Fibroblast of skin of left quadriceps (primary cell): ENCODE measurements around the gene CFL1.
A peak's percentile ranks its signal among the peaks of the same experiment; 100 is the strongest.
"Not testable (repeated sequence)": the region's sequence is repeated elsewhere in the genome, so short reads cannot be mapped to it uniquely, and the experiment has no call there.

Source experiments
- DNase-seq, 2 experiments: peaks; one replicate each; pipeline ENCODE4 v3.0.0-alpha.2; 2013; ENCODE audit warnings: low read depth in 2 of 2

The CFL1 gene

DNA sequence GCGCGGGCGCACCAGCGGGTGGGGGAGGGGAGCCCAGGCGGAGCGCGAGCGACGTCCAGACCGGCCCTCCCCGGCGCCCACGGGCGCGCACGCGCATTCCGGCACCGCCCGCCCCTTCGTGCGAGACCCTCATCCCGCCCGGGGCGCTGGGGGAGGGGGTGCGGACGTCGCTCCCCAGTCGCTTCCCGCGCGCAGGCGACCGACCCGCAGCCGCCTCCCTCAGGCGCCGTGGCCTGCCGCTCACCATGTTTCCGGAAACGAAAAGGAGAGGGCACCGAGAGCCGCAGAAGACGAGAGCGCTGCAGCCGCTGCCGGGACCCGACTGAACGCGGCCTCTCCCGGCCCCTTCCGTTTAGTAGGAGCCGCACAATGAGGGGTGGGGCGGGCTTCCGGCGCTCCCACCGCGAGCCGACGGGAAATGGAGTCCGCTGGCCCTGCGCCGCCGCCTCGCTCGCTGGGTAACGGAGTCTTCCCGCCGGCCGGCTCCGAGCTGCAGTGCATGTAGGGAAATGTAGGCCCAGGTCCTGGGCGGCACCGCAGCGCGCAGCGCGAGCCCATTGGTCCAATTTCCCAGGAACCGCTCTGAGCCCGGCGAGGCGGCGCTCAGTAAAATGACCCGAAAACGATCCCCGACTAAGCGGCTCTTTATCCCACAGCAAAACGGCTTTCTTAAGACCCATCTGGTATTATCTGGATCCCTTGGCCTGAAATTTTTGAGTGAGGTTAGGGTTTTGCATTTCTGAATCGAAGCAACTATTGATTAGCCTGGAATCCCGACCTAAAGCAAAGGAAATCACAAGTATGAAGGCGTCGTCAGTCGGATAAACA, at the start of gene CFL1:
Gene CFL1, minus strand, starts transcription at position 328 of the 828 bp plus-strand sequence. Its CDS starts 81 bp downstream, at position 247.
- DNase-seq, result peak; percentile 96

DNA sequence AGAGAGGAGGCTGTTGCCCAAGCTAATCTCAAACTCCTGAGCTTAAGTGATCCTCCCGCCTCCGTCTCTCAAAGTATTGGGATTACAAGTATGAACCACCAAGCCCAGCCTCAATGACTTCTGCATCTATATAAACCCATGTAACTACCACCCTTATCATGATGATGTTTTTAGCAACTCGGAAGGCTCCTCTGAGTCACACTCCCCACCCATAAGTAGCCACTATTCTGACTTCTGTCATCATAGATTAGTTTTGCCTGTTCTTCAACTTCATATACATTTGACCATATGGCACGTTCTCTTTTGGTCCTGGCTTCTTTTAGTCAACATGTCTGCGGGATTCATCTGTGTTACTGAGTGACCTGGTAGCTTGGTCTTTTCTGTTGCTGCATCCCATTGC, 48.6 kb upstream of the CFL1 start:
- no peak for DNase-seq

DNA sequence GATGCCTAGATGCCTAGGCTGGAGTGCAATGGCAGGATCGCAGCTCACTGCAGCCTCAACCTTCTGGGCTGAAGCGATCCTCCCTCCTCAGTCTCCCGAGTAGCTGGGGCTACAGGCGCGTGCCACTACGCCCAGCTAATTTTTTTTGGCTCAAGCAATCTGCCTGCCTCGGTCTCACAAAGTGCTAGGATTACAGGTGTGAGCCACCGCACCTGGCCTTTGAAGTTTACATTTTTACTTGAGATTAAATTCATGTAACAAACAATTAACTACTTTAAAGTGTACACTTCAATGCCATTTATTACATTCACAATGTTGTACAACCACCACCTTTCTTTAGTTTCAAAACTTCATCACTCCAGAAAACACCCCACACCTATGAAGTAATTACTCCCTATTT, 45.7 kb upstream of the CFL1 start:
- no peak for DNase-seq

DNA sequence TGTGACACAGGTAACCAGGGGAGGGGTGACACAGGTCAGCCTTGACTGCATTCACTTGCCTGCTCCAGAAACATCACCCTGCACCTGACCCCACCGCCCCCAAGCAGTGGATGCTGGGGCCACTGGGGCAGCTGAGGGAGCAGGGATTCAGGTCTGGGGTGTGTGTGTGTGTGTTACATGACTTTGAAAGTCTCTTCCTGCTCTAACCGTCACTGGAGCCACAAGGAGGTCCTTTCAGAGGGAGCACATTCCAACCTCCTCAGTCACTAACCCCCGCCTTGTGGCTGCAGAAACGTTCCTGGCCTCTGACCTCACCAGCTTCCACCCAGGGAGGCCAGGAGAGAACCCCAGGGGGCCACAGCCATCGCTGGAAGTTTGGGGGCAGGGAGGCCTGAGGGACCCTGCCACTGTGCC, 45.1 kb upstream of the CFL1 start:
- peak in 1 of 2 experiments; percentile 56 for DNase-seq

DNA sequence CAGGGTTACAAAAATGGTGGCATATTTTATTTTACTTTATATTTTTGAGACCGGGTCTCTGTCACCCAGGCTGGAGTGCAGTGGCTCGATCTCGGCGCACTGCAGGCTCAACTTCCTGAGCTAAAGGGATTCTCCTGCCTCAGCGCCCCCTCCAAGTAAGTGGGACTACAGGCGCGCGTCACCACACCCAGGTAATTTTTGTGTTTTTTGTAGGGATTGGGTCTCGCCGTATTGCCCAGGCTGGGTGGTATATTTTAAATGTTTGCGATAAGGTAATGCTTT, 42.9 kb upstream of the CFL1 start:
- no peak for DNase-seq

DNA sequence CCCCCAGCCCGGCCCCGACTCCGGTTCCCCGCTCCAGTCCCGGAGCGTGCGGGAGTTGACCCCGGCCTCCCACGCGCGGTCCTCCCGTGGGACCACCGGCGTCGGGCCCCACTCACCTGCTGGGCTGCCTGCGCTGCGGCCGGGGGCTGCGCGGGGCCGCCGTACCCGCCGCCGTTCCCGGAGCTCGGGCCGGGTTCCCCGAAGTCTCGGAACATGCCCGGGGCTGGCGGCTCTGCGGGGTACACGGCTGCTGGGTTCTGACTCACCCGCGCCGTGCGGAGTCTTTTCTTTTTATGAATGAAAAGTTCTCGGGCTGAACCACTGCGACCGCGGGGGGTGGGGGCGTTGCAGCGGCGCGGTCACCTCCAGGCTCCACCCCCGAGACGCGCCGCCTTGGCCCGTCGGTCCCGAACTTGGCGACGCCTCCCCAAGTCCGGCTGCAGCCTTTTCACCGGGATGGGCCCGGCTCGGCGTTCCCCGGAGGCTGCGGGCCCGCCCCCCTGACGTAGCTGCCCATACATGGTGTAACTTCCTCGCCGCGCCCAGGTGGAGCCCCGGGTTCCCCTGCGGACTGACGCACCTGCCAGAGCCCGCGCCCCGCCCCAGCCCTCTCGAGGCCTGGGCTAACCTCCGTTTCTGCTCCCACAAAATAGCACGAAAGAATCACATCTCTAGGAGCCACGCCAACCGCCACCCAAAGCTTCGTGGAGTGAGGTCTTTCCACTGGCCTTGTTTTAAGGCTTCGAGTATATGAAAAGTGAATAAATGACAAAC, 42.3 kb upstream of the CFL1 start, which contains the start of gene FOSL1:
Gene FOSL1, minus strand, starts transcription at position 264 of the 774 bp plus-strand sequence. Its CDS starts 49 bp downstream, at position 215.
- DNase-seq, result peak; percentile 80 to 81

DNA sequence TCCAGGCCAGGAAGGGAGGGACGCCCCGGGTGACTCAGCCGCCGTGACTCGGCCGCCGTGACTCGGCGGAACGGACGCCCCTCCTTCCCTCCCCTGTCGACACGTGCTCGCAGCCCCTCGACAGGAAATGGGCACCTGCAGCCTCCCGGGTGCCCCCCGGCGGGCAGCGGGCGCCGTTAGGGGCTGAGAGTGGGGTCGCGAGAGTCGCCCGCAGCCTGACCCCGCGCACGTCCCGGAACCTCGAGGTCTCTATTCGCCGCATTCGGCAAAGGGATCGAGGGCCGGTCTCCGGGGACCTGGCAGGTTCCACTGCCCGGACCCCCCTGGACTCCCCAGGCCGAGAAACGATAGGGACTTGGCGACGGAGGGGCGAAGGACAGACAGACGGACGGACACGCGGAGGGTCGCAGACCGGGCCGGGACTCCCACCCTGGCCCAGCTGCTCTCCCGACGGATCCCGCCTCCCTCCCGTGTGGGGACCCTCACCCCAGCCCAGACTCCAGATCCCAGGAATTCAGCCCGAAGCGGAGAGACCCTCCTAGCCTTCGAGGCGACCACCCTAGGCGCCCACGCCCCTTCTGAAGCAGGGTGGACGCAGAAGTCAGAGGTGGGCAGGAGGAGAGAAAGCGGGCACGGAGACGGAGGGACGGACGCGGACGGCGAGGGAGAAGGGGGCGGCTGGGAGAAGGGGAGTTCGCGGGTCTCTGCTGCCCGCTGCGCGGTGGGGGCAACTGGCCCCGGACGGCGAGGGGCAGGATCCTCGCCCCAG, 41.6 kb upstream of the CFL1 start:
- DNase-seq, result no peak

DNA sequence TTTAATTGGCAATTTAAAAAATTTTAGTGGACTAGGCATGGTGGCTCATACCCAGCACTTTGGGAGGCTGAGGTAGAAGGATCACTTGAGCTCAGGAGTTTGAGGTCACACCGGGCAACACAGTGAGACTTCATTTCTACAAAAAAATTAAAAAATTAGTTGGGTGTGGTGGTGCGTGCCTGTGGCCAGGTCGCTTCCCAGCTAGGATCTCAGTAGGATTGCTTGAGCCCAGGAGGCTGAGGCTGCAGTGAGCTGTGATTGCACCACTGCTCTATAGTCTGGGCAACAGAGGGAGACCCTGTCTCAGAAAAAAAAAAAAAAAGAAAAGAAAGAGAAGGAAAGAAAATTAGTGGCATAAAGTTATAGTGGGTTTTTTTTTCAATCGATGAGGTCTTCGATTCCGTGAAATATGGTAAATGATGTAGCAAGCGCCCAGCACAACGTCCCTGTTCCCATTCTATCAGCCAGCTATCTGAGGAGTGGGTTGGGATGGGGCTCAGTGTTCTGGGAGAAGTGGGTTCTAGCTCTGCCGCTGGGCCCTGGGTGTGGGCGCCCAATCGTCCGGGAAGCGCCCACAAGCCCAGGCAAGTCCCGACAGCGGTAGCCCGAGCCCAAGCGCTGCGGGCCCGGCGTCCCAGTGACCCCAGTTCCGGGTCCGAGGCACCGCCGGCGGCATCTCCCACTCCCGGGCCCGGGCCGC, 40.8 kb upstream of the CFL1 start:
- no peak for DNase-seq

DNA sequence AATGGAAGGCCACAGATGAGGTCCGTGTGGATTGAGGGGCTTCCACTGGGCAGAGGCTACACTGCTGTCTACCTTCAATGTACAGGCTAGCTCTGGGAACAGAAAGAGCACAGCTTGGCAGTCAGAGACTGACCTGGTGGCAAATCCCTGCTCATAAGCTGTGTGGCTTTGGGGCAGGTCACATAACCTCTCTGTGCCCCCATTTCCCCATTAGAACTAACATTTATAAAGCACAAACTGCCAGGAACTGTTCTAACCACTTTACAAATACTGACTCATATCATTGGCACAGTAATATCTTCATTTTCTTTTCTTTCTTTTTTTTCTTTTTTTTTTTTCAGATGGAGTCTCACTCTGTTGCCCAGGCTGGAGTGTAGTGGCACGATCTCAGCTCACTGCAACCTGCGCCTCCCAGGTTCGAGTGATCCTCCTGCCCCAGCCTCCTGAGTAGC, 39.1 kb upstream of the CFL1 start:
- no peak for DNase-seq

DNA sequence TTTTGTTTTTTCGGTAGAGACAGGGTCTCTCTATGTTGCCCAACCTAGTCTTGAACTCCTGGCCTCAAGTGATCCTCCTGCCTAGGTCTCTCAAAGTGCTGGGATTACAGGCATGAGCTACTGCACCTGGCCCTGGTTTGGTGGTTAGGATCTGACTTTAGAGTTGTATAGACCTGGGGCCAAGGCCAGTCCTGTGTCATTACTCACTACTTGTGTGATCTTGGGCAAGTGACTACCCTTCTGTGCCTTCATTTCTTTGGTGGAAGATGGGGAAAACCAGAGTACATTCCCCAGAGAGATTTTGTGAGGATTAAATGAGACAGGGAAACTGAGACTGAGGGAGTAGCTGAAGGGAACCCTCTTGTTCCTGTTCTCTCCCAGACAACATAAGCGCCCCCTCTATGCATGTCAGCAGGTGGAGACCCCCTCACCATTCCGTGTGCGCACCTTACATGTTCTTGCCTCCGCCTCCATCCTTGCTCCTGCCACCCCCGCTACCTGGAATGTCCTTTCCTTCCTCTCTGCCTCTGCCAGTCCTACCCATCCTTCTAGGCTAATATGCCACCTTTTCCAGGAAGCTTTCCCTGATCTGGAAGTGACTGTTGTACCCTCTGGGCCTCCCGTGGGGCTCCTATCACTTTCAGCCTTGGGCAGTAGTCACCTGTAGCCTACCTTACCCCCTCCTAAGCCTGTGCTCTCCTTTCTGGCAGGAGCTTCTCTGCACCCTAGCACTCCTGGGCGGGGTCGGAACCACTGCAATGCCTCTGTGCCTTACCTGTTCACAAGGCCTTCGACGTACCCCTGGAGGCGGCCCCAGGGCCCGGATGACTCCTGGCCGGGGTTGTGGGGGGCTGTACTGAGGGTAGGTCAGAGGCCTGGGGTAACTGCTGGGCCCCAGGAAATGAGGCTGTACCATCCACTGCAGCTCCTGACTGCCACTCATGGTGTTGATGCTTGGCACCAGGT, 38.3 kb upstream of the CFL1 start:
- no peak for DNase-seq

DNA sequence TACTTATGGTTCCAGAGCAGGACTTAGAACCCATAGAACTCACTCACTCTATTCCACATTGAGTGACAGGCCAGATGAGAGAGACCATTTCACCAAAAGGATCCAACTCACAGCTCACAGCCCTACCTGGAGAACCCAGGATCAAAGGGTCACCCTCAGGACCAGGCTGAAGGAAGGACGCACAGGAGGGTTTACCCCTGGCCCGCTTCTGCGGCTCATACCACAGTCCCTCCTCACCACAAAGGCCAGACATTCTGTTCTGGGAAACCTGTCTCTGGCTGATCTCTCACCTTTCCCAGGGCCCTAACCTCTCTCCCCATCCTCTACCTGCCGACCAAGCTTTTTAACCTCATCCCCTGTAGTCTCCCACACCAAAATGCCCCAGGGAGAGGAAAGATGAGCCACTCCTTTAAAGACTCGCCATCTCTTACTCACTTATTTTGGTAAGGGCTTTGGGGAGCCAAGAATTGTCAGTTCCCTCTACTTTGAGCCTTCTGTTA, 37.6 kb upstream of the CFL1 start:
- no peak for DNase-seq

DNA sequence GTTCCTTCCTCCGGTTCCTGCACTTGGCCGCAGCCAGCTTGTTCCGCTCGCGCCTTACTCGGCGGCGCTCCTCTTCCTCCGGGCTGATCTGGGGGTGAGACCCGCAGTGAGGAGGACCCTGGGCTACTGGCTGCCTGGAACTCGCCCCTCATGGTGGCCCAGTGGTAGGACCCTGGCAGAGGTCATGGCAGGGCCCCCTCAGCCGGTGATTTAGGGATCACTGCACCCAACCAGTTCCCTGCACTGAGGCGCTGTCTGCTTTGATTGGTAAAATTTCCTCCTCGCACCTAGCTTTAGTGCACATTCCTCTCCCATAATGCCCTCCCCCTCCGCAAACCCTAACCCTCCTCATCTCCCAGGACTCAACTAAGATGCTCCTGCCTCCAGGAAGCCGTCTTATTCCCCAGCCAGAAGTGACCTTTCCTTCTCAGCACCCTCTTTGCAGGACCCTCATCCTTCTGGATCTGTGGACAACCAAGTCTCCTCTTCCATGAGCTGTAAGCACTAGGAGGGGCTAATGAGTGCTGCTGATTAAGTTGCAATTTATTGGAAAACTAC, 36.1 kb upstream of the CFL1 start:
- no peak for DNase-seq

DNA sequence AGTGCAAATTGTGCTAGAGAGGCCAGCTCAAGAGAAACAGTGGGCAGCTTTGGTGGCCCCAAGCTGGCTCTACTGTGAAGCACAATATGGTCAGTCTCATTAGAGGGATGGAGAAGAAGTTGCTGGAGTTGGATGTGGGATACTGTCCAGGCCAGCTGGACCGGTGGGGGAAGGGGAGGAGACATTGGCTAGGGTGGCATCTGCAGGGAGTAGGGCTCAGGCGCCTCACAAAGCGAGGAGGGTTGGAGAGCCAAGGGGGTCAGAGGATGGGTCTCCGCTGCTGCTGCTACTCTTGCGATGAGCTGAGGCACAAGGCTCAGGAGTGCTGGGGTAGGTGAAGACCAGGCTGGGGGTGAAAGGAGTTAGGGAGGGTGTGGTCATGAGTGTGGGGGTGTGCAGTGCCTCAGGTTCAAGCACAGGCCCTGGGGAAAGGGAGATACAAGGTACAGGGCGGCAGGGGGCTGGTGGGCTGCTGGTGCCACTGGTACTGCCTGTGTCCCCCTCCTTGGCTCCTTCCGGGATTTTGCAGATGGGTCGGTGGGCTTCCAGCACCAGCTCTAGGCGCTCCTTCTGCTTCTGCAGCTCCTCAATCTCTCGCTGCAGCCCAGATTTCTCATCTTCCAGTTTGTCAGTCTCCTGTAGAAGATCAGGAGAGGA, 34.8 kb upstream of the CFL1 start:
- DNase-seq, result no peak

DNA sequence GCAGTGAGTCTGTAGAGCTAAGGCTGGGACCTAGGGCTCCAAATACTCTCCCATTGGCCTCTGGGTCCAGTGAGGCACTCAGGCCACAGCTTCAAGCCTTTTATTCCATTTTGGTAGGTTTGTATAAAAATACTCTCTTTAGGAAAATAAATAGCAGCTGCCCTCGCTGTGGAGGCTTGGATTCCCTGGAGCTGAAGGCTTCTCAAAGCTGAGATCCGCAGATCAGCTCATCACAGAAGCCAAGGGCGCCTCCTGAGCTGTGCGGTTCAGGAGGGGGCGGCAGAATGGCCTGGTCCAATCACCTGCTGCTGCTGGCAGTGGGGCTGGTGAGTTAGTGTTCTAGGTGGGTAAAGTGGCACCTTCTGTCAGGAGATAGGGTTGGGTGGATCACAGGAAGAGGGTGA, 34.2 kb upstream of the CFL1 start:
- not testable (repeated sequence) for DNase-seq

DNA sequence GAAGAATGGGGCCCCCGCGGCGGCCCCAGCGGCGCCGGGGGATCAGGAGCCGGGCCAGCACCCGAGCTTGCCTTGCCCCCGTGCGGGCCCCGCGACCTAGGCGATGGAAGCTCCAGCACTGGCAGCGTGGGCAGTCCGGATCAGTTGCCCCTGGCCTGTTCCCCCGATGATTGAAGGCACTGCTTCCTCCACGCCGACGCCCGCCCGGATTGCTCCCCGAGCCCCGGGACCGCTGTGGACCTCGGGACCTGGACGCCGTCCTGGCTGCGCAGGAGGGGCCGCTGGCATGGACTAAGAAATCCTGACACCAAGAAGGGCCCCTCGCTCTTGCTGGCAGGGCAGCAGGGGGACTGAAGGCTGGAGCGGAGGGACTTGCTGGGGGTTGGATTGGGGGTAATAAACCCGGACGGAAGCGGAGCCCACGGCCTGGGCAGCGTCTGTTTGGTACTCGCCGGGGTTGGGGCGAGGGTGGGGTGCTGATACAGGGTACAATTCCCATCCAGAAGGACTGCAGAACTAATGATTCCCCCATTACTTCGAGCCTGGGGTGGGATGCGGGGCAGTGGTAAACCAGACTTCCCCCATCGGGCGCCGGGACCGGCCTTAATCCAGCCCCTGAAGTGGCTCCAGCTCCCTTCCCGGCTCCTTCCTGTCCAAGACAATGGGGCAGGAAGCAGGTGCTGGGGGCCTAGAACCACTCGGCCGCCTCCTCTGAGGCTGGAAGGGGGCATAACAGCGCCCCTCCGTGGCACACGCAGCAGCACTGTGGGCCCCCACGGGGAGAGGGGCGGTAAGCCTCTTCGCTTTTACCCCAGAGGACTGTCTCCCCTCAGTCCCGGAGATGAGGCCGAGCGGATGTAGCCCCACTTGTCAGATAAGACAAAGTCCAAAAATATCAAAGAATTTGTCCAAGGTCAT, 33.5 kb upstream of the CFL1 start:
- no peak for DNase-seq

DNA sequence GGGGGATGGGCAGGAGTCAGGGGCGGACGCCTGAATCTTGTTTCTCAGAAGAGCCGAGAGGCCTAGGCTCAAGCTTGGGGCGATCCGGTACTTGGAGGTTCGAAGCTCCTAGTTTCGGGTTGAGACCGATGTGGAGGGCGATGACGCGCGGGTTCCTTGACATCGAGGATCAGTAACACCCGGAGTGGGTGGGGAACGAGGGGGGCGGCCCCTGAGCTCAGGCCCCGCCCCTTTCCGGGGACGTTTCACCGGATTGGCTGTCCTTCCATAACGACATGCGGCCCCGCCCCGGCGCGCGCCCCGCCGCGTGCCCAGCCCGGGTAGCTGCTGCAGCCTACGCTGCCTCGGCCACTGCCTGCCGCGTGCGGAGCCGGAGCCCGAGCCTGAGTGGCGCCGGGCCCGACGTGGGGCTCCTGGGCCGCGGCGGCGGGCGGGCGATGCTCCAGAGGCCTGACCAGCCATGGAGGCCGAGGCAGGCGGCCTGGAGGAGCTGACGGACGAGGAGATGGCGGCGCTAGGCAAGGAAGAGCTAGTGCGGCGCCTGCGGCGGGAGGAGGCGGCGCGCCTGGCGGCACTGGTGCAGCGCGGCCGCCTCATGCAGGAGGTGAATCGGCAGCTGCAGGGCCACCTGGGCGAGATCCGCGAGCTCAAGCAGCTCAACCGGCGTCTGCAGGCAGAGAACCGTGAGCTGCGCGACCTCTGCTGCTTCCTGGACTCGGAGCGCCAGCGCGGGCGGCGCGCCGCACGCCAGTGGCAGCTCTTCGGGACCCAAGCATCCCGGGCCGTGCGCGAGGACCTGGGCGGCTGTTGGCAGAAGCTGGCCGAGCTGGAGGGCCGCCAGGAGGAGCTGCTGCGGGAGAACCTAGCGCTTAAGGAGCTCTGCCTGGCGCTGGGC, 32.6 kb upstream of the CFL1 start, which contains the start of gene CCDC85B:
Gene CCDC85B, plus strand, starts transcription at position 350 of the 895 bp plus-strand sequence. Its CDS starts 111 bp downstream, at position 461.
- DNase-seq, result peak; percentile 89 to 90
